Sigmoid colon (tissue), 7 donors: ENCODE results near the gene PSMA2. TPM values are rescaled to one million over a fixed set of nuclear protein-coding genes. Genes with fewer than 3 reads are reported as not detected.

ENCODE experiments used
- DNase-seq: peaks from one replicate; pipeline ENCODE4 v3.0.0-alpha.2; 2019
- H3K27ac ChIP-seq, 4 donors: fragments of 200-600 bp; sonication (generic); one replicate each; pipeline ENCODE4 v1.5.1; 2016 to 2019; ENCODE audit warnings: mild to moderate bottlenecking in 1 of 4
- H3K27me3 ChIP-seq, 3 donors: fragments of 200-600 bp; sonication (generic); one replicate each; pipeline ENCODE4 v1.5.1; 2019; ENCODE audit warnings: mild to moderate bottlenecking in 1 of 3
- H3K36me3 ChIP-seq, 4 donors: fragments of 200-600 bp; sonication (generic); one replicate each; pipeline ENCODE4 v1.5.1; 2016 to 2019
- H3K4me1 ChIP-seq, 4 donors: fragments of 200-600 bp; sonication (generic); one replicate each; pipeline ENCODE4 v1.5.1; 2017 to 2019
- H3K4me3 ChIP-seq, 4 donors: fragments of 200-600 bp; sonication (generic); one replicate each; pipeline ENCODE4 v1.5.1; 2017 to 2019; ENCODE audit warnings: mild to moderate bottlenecking in 2 of 4, moderate library complexity in 1 of 4
- H3K9me3 ChIP-seq, 4 donors: fragments of 200-600 bp in 3 of 4; sonication (generic) in 3 of 4; one replicate each; pipeline versions ENCODE4 v1.5.1 to v1.6.1; 2013 to 2019
- CTCF ChIP-seq, 4 experiments: fragments of 450-650 bp in 3 of 4; fragments of 200-600 bp in 1 of 4; IDR thresholded peaks; one replicate each; pipeline ENCODE4 v1.5.1; 2016 to 2019; ENCODE audit warnings: antibody characterized with exemption in 4 of 4, mild to moderate bottlenecking in 3 of 4, moderate library complexity in 2 of 4
- EP300 ChIP-seq, 4 donors: sonication (generic); formaldehyde crosslinking; IDR thresholded peaks; one replicate each; pipeline ENCODE4 v1.6.1; 2017; ENCODE audit warnings: antibody characterized with exemption in 4 of 4
- POLR2A ChIP-seq, 2 donors: fragments of 450-650 bp; IDR thresholded peaks; one replicate each; pipeline ENCODE4 v1.6.1; 2016; ENCODE audit warnings: antibody characterized with exemption in 2 of 2, mild to moderate bottlenecking in 2 of 2, moderate library complexity in 2 of 2
- POLR2AphosphoS5 ChIP-seq, 4 donors: sonication (generic); formaldehyde crosslinking; IDR thresholded peaks; one replicate each; pipeline ENCODE4 v1.6.1; 2017; ENCODE audit warnings: antibody characterized with exemption in 4 of 4
- WGBS, 2 donors: extraction: QIAGEN DNeasy Blood & Tissue Kit; methylation state at CpG; one replicate each; pipeline ENCODE4 v1.1.7; 2013; 5-methylcytosine and 5-hydroxymethylcytosine counted together
- intact Hi-C: fragments of 100-400 bp; cut with DNase I; formaldehyde crosslinking; loops from one replicate; pipeline ENCODE4 v1.15.1; 2023
- polyA plus RNA-seq, 3 donors: library from polyadenylated mRNA; stranded (reverse); fragments of 200-250 nt; gene quantifications; one replicate each; pipeline ENCODE4 v1.2.3, GENCODE V29; 2013
- total RNA-seq, 4 donors: library from RNA; depleted of rRNA; stranded (reverse); fragments of >200 nt; gene quantifications; one replicate each; pipeline ENCODE4 v1.1.0, GENCODE V29; 2016
- donor health status: healthy with polysubstance abuse.
- donor health status: Bipolar disorder and iron deficiency.
- donor health status: healthy.

PSMA2 gene
- total and polyA plus RNA-seq, 7 donors, result 39.1 to 171 (median 81.3) TPM

- WGBS, 2 donors, result 88 to 91% methylated on average over 3 of the region's 3 CpGs
- Histone ChIP-seq H3K9me3 (no peaks in the 10 kb centered on the region), H3K36me3 (peaks cover 0 to 44% (median 11%) of the 10 kb centered on the region in 4 donors), H3K27me3 (no peaks in the 10 kb centered on the region), H3K4me1 (peaks cover 0 to 41% (median 32%) of the 10 kb centered on the region in 4 donors), H3K4me3 (no peak overlapping the region), H3K27ac (no peak overlapping the region)
- no peak for DNase-seq
- TF ChIP-seq CTCF (IDR thresholded peaks at IDR 0.05) (no peak), POLR2A (IDR thresholded peaks at IDR 0.05) (no peak), EP300 (IDR thresholded peaks at IDR 0.05) (no peak), POLR2AphosphoS5 (IDR thresholded peaks at IDR 0.05) (no peak)
- intact Hi-C loops, result no loop called here
Measured at GRCh38 chr7:42934291-42934690, 2.3 kb upstream of the PSMA2 start.

DNA sequence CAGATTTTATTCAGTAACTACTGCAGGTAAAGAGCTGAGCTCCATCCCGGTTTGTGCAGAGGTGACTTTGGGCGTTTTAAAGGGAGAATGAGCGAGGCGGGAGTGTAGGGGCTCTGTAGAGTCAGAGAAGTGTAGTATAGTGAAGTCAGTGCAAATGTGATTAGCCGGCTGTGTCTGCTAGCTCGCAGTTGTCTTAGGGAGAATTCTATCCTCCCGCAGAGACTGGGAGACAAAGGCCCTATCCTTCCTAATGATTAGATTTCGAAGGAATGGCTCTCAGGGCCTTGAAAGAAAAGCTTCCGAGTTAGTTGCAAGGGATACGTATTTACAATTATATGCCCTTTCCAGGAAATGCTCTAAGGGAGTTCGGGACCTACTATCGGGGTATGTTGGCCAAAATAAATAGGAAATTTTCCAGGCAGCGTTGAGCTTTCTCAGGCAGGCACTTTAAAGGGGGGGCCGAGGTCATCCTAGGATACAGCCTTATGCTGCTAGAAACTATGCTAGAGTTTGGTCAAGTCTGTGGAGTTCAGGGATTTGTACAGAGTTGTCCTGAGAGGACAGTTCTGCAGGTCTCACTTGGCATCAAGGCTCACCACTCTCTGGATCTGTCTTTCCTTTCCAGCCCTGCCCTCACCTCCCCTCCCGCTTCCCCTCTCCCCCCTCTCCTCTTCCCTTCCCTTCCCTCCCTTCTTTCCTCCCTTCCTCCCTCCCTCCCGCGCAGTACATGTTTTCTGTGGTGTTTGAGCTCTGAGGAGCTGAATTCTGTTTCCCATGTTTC, 1.0 kb upstream of the PSMA2 start:
- WGBS, 2 donors, result 2 to 5% methylated on average over 17 of the region's 17 CpGs
- Histone ChIP-seq H3K36me3 (peaks cover 0 to 31% (median 9%) of the 10 kb centered on the region in 4 donors), H3K27ac (peak overlapping the region; percentile 80 to 93 (median 85)), H3K4me1 (peaks cover 0 to 50% (median 39%) of the 10 kb centered on the region in 4 donors), H3K27me3 (no peaks in the 10 kb centered on the region), H3K4me3 (peak overlapping the region; percentile 88 to 95 (median 91)), H3K9me3 (no peaks in the 10 kb centered on the region)
- TF ChIP-seq EP300 (IDR thresholded peaks at IDR 0.05) (no peak), POLR2A (IDR thresholded peaks at IDR 0.05) (no peak), POLR2AphosphoS5 (IDR thresholded peaks at IDR 0.05) (no peak), CTCF (IDR thresholded peaks at IDR 0.05) (no peak)
- intact Hi-C loops, result loop anchor here (1.0 kb wide), 1 partner anchor 21 kb away; the partner anchor contains the start of gene C7orf25
- DNase-seq, result no peak

- peaks cover 3 to 28% (median 9%) of the 10 kb centered on the region in 4 donors for H3K36me3 ChIP-seq
- intact Hi-C loops, result no loop called here
- H3K9me3 ChIP-seq, result no peaks in the 10 kb centered on the region
- no peak for TF ChIP-seq EP300 (IDR thresholded peaks at IDR 0.05)
- no peak for TF ChIP-seq CTCF (IDR thresholded peaks at IDR 0.05)
- no peak for TF ChIP-seq POLR2AphosphoS5 (IDR thresholded peaks at IDR 0.05)
- TF ChIP-seq POLR2A (IDR thresholded peaks at IDR 0.05), result no peak
- H3K27ac ChIP-seq, result peak overlapping the region; percentile 80 to 93 (median 85)
- H3K4me1 ChIP-seq, result peaks cover 0 to 60% (median 40%) of the 10 kb centered on the region in 4 donors
- 0% methylated on average over 12 of the region's 12 CpGs for WGBS, 2 donors
- H3K27me3 ChIP-seq, result no peaks in the 10 kb centered on the region
- peak overlapping the region; percentile 88 to 95 (median 91) for H3K4me3 ChIP-seq
- DNase-seq, result no peak
Measured at GRCh38 chr7:42931447-42931833, 534 bp downstream of the PSMA2 start.

DNA sequence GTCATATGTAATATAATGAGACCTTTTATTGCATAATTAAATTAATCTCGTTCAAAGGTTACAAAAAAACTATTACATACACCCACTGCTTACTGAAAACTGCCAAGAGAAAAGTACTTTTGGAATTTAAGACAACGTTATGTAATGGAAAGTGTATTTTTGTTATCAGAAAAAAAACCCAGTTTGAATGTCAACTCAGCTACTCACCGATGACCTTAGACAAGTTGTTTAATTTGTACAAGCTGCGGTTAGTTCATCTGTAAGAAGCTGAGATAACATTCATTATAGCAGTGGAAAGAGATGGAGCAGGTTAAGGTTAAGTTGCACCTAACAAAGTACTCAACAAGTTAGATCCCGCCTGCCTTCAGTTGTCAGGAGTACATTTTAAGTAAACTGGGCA, 1.1 kb downstream of the PSMA2 start:
- H3K4me1 ChIP-seq, result peaks cover 0 to 60% (median 40%) of the 10 kb centered on the region in 4 donors
- no peak for DNase-seq
- no peak for TF ChIP-seq POLR2A (IDR thresholded peaks at IDR 0.05)
- no peak for TF ChIP-seq POLR2AphosphoS5 (IDR thresholded peaks at IDR 0.05)
- TF ChIP-seq EP300 (IDR thresholded peaks at IDR 0.05), result no peak
- TF ChIP-seq CTCF (IDR thresholded peaks at IDR 0.05), result no peak

More for the DNA sequence above, 1.1 kb downstream of the PSMA2 start:
- intact Hi-C loops, result no loop called here
- H3K27me3 ChIP-seq, result no peaks in the 10 kb centered on the region
- H3K36me3 ChIP-seq, result peaks cover 6 to 28% (median 10%) of the 10 kb centered on the region in 4 donors
- H3K27ac ChIP-seq, result peak overlapping the region in 1 of 4 donors; percentile 85
- peak overlapping the region; percentile 88 to 95 (median 91) for H3K4me3 ChIP-seq
- WGBS, 2 donors, result 3 to 12% methylated on average over 5 of the region's 5 CpGs
- H3K9me3 ChIP-seq, result no peaks in the 10 kb centered on the region
